Activated naive CD4-positive, alpha-beta T cell treated with anti-CD3 and anti-CD28 coated beads, Interleukin-2, amount 10 ng/mL, durations not matched to agents 7 days and 5 days (primary cell): ENCODE results near the gene FLII.
"Not testable (repeated sequence)": the region's sequence is repeated elsewhere in the genome, so short reads cannot be mapped to it uniquely, and the experiment has no call there.

ENCODE experiments used
- CTCF ChIA-PET: fragments of 350-600 bp; sonication (Branson Sonifier 250); formaldehyde crosslinking; loops from one replicate; lab custom pipeline; 2021; ENCODE audit warnings: antibody characterized with exemption; lab: Charles Lee
- DNase-seq: peaks from one replicate; pipeline ENCODE4 v3.0.0-alpha.2; 2020
- H3K27ac Mint-ChIP-seq: one replicate; pipeline ENCODE4 v1.8.0; 2021; ENCODE audit warnings: mild to moderate bottlenecking, moderate library complexity, mixed read lengths
- H3K27me3 Mint-ChIP-seq: one replicate; pipeline ENCODE4 v1.8.0; 2021; ENCODE audit warnings: mild to moderate bottlenecking, mixed read lengths
- H3K36me3 Mint-ChIP-seq: one replicate; pipeline ENCODE4 v1.8.0; 2021; ENCODE audit warnings: mixed read lengths
- H3K4me1 Mint-ChIP-seq: one replicate; pipeline ENCODE4 v1.8.0; 2021; ENCODE audit warnings: mixed read lengths
- H3K4me3 Mint-ChIP-seq: one replicate; pipeline ENCODE4 v1.8.0; 2021; ENCODE audit warnings: mild to moderate bottlenecking, moderate library complexity, mixed read lengths
- H3K9me3 Mint-ChIP-seq: one replicate; pipeline ENCODE4 v1.8.0; 2021; ENCODE audit warnings: mixed read lengths

Gene FLII

DNA sequence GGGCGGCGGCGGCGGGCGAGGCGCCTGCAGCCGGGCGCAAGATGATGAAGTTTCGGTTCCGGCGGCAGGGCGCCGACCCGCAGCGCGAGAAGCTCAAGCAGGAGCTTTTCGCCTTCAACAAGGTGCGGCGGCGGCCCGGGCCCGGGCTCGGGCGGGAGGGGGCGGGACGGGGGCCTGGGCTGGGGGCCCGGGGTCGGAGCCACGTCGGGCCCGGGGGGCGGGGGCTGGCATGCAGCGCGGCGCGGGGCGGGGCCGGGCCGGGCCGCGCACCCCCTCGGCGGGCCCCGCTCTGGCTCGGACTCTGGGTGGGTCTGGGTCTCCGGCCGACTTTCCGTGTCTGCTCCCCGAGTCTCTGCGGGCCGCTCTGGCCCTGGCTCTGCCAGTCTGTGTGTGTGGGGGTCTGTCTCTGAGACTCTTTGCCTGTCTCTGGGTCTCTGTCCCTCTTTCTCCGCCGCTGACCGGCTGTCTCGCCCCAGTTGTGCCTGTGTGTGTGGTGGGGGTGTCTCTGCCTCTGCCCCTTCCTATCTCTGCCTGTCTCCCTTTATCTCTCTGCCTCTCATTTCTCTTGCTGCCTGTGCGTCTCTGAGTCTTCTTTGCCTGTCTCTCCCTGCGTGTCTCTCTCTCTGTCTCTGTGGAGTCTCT, 32.8 kb downstream of the FLII start:
- Mint-ChIP-seq H3K36me3 (peaks cover 3% of the 10 kb centered on the region), H3K27ac (peak overlapping the region; percentile 83), H3K9me3 (no peaks in the 10 kb centered on the region), H3K4me1 (peaks cover 25% of the 10 kb centered on the region), H3K4me3 (peak overlapping the region; percentile 94), H3K27me3 (no peaks in the 10 kb centered on the region)
- no peak for DNase-seq
- CTCF ChIA-PET: no interaction called here

DNA sequence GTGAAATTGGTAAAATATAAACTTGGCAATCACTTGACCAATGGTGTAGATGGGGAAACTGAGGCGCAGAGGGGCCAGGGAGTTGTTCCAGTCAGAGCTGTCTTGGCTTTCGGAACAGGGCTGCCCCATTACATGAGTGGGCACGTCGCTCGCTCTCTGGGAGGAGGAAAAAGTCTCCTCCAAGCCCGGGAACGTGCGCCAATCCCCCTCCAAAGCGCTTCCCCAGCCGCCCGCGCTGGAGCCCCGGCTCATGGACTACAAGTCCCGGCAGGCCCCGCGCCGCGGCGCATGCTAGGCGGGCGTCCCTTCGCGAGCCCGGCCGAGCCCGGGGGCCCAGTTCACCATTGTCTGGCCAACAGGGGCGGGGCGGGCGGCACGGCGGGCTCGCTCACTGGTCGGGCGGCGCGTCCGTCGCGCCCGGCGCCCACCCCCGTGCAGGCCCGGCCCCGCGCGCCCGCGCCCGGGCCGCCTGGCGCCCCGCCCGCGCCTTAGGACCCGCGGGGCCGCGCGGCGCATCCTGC, 33.4 kb downstream of the FLII start, which contains the start of gene LLGL1:
TSS of gene LLGL1 (plus strand) at position 515 of the 521 bp plus-strand sequence. CDS start 48 bp downstream, outside the sequence.
- Mint-ChIP-seq H3K27ac (peak within 1 kb of the TSS; percentile 83), H3K4me1 (peaks cover 25% of the 10 kb centered on the region), H3K36me3 (peaks cover 3% of the 10 kb centered on the region), H3K27me3 (no peaks in the 10 kb centered on the region), H3K9me3 (no peaks in the 10 kb centered on the region), H3K4me3 (peak within 1 kb of the TSS; percentile 94)
- peak; percentile 97 for DNase-seq
- CTCF ChIA-PET: interaction anchor here (1.2 kb wide), 1 partner anchor 9 kb away, joined by 4 read pairs; no protein-coding TSS in a partner anchor

DNA sequence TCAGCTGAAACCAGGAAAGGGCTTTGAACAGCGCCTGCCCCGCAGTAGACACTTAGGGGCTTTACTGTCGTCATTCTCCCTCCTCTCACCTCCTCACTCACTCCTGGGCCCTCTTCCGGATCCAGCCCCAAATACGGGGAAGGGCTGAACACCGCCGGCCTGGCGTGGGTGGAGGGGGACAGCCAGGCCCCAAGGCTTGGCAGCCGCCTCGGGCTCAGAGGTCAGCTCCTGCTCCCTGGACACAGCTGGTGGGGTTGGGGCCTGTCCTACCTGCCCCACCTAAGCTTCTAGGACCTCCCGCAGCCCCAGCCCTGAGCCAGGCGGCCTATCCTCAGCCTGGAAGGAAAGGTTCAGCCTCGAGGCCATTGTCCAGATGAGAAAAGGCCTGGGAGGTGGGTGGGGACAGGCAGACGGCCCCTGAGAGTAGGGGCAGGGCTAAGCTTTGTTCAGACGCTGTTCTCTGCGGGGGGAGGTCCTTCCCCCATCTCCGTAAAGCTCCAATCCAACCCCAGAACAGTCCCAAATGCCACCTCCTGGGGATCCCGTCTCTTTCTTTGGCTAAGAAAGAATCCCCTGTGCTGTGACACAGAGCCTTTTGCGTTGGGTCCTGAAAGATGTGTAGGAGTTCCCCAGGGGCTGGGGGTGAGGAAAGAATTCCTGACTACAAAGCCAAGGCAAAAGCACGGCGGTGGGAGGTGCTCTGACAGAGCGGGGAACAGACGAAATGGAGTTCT, 34.0 kb downstream of the FLII start:
- H3K4me3 Mint-ChIP-seq: peak overlapping the region; percentile 70
- DNase-seq: no peak
- CTCF ChIA-PET: interaction anchor here (1.2 kb wide), 1 partner anchor 9 kb away, joined by 4 read pairs; no protein-coding TSS in a partner anchor
- peaks cover 3% of the 10 kb centered on the region for H3K36me3 Mint-ChIP-seq
- H3K27ac Mint-ChIP-seq: no peak overlapping the region
- H3K4me1 Mint-ChIP-seq: peaks cover 25% of the 10 kb centered on the region
- no peaks in the 10 kb centered on the region for H3K27me3 Mint-ChIP-seq
- H3K9me3 Mint-ChIP-seq: no peaks in the 10 kb centered on the region

DNA sequence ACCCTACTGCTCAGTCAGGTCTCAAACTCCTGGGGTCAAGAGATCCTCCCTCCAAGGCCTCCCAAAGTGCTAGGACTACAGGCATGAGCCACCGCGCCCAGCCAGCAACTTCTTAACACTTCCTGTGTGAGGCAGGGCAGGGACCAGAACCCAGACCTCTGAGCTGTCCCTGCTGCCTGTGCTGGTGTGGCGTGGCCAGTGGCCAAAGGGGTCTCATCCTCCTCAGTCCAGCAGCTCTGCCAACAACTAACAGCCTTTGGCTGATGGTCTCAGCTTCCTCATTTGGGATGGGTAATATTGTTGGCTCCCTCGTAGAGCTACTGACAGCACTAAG, 34.5 kb downstream of the FLII start:
- Mint-ChIP-seq H3K27me3 (no peaks in the 10 kb centered on the region), H3K4me1 (peaks cover 25% of the 10 kb centered on the region), H3K4me3 (no peak overlapping the region), H3K36me3 (peaks cover 3% of the 10 kb centered on the region), H3K9me3 (no peaks in the 10 kb centered on the region), H3K27ac (no peak overlapping the region)
- CTCF ChIA-PET: interaction anchor here (0.5 to 1.2 kb wide), 2 partner anchors 8 to 590 kb away, joined by 3 to 4 read pairs; no protein-coding TSS in a partner anchor
- no peak for DNase-seq

DNA sequence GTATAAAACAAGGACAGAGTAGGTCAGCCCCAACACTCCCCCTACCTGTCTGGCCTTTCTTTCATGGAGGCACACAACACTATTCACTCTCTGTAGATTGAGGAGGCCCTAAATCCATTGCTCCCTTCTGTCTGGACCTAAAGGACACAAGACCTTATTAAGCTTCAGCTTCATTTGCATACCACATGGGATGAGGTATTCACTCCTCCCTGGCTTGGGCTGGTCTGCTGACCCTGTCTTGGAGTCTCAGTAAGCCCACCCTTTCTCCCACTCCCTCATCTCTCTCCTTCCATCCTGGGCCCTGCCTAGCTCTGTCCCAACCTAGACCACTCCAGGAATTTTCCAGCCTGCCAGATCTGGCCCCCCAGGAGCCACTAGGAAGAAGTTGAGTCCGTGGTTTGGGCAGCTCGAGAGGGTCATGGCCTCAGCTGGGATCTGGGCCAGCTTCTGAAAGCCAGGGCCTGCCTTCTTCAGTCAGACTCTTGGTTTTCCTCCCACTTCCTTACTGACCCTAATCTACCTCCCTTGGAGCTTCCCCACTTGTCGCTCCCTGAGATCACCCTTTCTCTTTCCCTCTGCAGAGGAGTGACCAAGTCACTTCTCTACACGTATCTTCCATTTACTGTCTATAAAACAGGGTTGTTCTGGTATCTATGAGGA, 39.7 kb downstream of the FLII start:
- no peaks in the 10 kb centered on the region for H3K36me3 Mint-ChIP-seq
- H3K9me3 Mint-ChIP-seq: no peaks in the 10 kb centered on the region
- H3K4me3 Mint-ChIP-seq: no peak overlapping the region
- CTCF ChIA-PET: interaction anchor here (0.9 to 3.6 kb wide), 4 partner anchors 11 to 345 kb away, joined by 3 to 21 read pairs (median 4); no protein-coding TSS in a partner anchor
- DNase-seq: no peak
- H3K4me1 Mint-ChIP-seq: no peaks in the 10 kb centered on the region
- H3K27me3 Mint-ChIP-seq: no peaks in the 10 kb centered on the region
- no peak overlapping the region for H3K27ac Mint-ChIP-seq

DNA sequence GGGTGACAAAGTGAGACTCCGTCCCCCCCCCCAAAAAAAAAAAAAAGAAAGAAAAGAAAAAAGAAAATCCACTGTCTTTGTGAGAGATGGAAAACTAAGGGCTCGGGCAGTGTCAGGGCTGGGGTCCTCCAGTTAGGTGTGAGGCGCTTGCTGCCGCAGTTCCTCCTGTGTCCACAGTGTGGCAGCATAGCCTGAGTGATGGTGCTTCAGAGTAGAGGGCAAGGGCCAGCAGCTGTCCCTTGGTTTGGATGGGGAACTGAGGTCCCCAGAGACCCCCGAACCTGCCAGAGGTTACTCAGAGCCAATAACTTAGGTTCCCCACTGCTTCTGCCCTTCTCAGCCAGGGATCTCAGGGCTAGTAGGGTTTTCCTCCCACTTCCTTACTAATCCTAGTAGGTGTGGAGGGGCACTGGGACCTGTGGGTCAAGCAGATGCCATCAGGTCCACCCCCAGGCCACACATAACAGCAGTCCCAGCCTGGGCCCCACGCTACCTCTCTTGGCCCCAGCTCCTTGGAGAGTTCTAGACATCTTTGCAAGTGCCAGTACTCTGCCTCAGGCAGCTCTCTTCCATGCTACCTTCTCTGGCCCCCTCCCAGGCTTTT, 41.0 kb downstream of the FLII start:
- Mint-ChIP-seq H3K4me1 (no peaks in the 10 kb centered on the region), H3K9me3 (no peaks in the 10 kb centered on the region), H3K27ac (no peak overlapping the region), H3K27me3 (no peaks in the 10 kb centered on the region), H3K36me3 (no peaks in the 10 kb centered on the region), H3K4me3 (no peak overlapping the region)
- peak; percentile 83 for DNase-seq
- CTCF ChIA-PET: interaction anchor here (0.9 to 3.6 kb wide), 7 partner anchors 10 to 347 kb away, joined by 3 to 21 read pairs (median 3); no protein-coding TSS in a partner anchor

DNA sequence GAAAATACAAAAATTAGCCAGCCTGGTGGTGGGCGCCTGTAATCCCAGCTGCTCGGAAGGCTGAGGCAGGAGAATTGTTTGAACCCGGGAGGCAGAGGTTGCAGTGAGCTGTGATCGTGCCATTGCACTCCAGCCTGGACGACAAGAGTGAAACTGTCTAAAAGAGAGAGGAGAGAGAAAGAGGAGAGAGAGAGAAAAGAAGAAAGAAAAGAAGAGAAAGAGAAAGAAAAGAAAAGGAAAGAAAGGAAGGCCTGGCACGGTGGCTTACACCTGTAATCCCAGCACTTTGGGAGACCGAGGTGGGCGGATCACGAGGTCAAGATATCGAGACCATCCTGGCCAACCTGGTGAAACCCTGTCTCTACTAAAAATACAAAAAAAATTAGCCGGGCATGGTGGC, 41.6 kb downstream of the FLII start:
- not testable (repeated sequence) for H3K27ac Mint-ChIP-seq

DNA sequence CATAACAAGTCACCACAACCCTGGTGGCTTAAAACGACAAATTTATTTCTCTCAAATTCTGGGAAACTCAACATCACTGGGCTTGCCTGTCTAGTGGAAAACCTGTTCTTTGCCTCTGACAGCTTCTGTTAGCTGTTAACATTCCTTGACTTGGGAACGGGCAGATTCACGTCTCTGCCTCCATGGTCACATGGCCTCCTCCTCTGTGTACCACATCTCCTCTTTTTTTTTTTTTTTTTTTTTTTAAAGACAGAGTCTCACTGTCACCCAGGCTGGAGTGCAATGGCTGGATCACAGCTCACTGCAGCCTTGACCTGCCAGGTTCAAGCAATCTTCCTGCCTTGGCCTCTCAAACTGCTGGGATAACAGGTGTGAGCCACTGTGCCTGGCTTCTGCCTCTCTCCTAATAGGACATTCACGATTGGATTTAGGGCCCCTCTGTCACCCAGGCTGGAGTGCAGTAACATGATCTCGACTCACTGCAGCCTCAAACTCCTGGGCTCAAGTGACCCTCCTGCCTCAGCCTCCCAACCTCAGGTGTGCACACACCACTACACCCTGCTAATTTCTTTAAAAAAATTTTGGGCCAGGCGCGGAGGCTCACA, 44.8 kb downstream of the FLII start:
- Mint-ChIP-seq H3K27me3 (no peaks in the 10 kb centered on the region), H3K27ac (no peak overlapping the region), H3K4me3 (no peak overlapping the region), H3K4me1 (no peaks in the 10 kb centered on the region), H3K9me3 (no peaks in the 10 kb centered on the region), H3K36me3 (peaks cover 9% of the 10 kb centered on the region)
- CTCF ChIA-PET: no interaction called here
- no peak for DNase-seq

More for the DNA sequence above, 41.6 kb downstream of the FLII start:
- H3K9me3 Mint-ChIP-seq, H3K4me1 Mint-ChIP-seq, DNase-seq, H3K36me3 Mint-ChIP-seq, H3K4me3 Mint-ChIP-seq, H3K27me3 Mint-ChIP-seq: not testable (repeated sequence)
- CTCF ChIA-PET: interaction anchor here (1.4 to 3.6 kb wide), 4 partner anchors 9 to 111 kb away, joined by 3 to 21 read pairs (median 3); no protein-coding TSS in a partner anchor

DNA sequence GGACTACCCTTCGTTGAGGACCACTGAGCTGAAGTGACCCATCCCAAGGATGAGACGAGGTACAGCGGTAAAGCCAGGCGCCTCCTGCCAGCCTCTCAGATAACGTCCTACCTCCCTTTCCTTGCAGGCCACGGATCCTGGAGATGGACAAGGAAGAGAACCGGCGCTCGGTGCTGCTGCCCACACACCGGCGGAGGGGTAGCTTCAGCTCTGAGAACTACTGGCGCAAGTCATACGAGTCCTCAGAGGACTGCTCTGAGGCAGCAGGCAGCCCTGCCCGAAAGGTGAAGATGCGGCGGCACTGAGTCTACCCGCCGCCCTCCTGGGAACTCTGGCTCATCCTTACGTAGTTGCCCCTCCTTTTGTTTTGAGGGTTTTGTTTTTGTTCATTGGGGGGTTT, 50.4 kb downstream of the FLII start:
- H3K9me3 Mint-ChIP-seq: no peaks in the 10 kb centered on the region
- peaks cover 30% of the 10 kb centered on the region for H3K36me3 Mint-ChIP-seq
- DNase-seq: no peak
- no peak overlapping the region for H3K27ac Mint-ChIP-seq
- CTCF ChIA-PET: interaction anchor here (3.6 kb wide), 1 partner anchor 9 kb away, joined by 21 read pairs; no protein-coding TSS in a partner anchor
- H3K4me3 Mint-ChIP-seq: no peak overlapping the region
- H3K27me3 Mint-ChIP-seq: no peaks in the 10 kb centered on the region
- H3K4me1 Mint-ChIP-seq: no peaks in the 10 kb centered on the region

DNA sequence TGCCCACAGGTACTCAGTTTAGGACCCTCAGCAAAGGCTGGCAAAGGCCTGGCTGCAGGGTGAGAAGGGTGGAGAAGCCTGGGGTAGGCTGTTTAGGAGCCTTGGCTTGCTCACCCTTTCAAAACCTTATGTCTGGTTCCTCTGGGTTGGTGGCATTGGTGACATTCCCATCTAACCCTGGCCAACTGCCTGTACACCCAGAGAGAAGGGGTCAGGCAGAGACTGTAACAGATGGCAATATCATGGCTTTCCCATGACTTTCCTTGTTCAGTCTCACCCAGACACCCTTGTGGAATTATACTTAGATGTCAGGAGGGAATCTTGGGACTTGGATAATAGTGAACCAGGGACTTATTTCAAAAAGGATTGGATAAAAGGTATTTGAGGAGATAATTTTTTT, 51.6 kb downstream of the FLII start:
- Mint-ChIP-seq H3K4me3 (no peak overlapping the region), H3K27ac (no peak overlapping the region), H3K36me3 (peaks cover 32% of the 10 kb centered on the region), H3K4me1 (no peaks in the 10 kb centered on the region), H3K9me3 (no peaks in the 10 kb centered on the region), H3K27me3 (no peaks in the 10 kb centered on the region)
- CTCF ChIA-PET: interaction anchor here (3.6 kb wide), 1 partner anchor 10 kb away, joined by 21 read pairs; no protein-coding TSS in a partner anchor
- no peak for DNase-seq

DNA sequence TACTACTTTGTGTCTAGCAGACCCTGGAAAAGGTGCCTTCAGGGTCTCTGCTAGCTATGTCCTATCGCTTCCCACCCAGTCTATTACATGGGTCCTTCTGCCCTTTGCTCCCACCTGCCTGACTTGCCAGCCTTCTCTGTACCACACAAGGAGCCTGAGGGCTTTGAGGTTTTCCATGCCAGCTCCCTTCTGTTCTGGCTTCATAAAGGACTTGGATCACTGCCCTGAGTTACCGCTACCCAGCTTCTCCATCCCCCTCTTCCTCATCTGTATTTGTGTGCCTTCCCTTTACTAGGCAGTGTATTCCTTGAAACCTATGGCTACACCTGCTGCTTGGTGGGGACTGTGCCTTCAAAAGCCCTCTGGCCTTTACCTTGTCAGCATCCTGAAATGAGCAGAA, 52.7 kb downstream of the FLII start:
- H3K4me3 Mint-ChIP-seq: no peak overlapping the region
- DNase-seq: no peak
- no peaks in the 10 kb centered on the region for H3K27me3 Mint-ChIP-seq
- H3K27ac Mint-ChIP-seq: no peak overlapping the region
- peaks cover 33% of the 10 kb centered on the region for H3K36me3 Mint-ChIP-seq
- H3K4me1 Mint-ChIP-seq: no peaks in the 10 kb centered on the region
- CTCF ChIA-PET: interaction anchor here (3.6 kb wide), 1 partner anchor 12 kb away, joined by 21 read pairs; no protein-coding TSS in a partner anchor
- H3K9me3 Mint-ChIP-seq: no peaks in the 10 kb centered on the region

DNA sequence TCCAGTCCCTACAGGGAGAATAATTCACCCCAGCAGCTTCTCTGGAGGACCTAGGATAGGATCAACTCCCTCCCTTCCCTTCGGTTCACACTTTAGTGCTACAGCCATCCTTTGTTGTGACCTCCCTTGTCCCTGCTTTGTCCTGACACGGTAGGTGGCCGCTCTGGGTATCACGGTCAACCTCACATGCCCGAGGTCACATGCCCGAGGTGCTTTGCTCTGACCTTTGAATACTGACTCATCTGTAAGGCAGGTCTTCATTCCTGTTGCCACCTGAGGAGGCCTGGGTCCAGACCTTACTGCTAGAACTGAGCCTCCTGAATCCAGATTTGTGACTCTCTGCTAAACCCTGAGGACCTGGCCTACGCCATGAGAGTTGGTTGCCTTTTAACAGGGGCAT, 55.2 kb downstream of the FLII start:
- no peaks in the 10 kb centered on the region for H3K27me3 Mint-ChIP-seq
- H3K27ac Mint-ChIP-seq: no peak overlapping the region
- H3K36me3 Mint-ChIP-seq: peaks cover 34% of the 10 kb centered on the region
- H3K4me1 Mint-ChIP-seq: peaks cover 8% of the 10 kb centered on the region
- CTCF ChIA-PET: no interaction called here
- H3K9me3 Mint-ChIP-seq: no peaks in the 10 kb centered on the region
- DNase-seq: no peak
- no peak overlapping the region for H3K4me3 Mint-ChIP-seq

DNA sequence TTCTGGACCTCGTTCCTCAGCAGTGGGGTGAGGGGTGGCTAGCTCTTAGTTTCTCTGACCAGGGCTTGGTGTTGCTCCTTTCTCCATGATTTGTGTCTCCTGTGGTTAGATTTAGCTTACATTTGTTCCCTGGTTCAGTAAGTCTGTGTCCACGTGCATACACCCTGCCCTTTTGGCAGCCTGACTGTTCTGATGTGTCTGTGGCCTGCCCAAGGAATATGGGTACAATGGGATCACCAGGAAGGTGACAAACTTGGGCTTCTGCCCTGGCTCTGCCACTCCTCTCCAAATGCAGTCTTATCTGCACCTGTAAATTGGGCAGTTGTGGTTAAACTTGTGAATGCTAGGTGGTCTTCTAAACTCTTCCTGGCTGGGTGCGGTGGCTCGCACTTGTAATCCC, 57.4 kb downstream of the FLII start:
- Mint-ChIP-seq H3K27me3 (no peaks in the 10 kb centered on the region), H3K36me3 (peaks cover 40% of the 10 kb centered on the region), H3K4me3 (no peak overlapping the region), H3K9me3 (no peaks in the 10 kb centered on the region), H3K4me1 (peaks cover 14% of the 10 kb centered on the region), H3K27ac (no peak overlapping the region)
- CTCF ChIA-PET: interaction anchor here (1.0 to 2.0 kb wide), 2 partner anchors 9 to 11 kb away, joined by 3 to 6 read pairs; no protein-coding TSS in a partner anchor
- DNase-seq: no peak
